Activated CD4-positive, alpha-beta T cell treated with anti-CD3 and anti-CD28 coated beads, Interleukin-2, Interleukin-6, amounts not matched to agents 100 ng/mL and 50 ng/mL, durations not matched to agents 16 hours and 8 hours (primary cell): Measurements from ENCODE around the gene PRDM2.

ENCODE experiments used
- DNase-seq: peaks from one replicate; pipeline ENCODE4 v3.0.0-alpha.2; 2020

The PRDM2 gene

GRCh38 chr1:13797397-13797796 is 97.4 kb downstream of the PRDM2 start:
- no peak for DNase-seq

- DNase-seq: no peak
Measured at GRCh38 chr1:13798120-13798519, 98.1 kb downstream of the PRDM2 start.

DNA sequence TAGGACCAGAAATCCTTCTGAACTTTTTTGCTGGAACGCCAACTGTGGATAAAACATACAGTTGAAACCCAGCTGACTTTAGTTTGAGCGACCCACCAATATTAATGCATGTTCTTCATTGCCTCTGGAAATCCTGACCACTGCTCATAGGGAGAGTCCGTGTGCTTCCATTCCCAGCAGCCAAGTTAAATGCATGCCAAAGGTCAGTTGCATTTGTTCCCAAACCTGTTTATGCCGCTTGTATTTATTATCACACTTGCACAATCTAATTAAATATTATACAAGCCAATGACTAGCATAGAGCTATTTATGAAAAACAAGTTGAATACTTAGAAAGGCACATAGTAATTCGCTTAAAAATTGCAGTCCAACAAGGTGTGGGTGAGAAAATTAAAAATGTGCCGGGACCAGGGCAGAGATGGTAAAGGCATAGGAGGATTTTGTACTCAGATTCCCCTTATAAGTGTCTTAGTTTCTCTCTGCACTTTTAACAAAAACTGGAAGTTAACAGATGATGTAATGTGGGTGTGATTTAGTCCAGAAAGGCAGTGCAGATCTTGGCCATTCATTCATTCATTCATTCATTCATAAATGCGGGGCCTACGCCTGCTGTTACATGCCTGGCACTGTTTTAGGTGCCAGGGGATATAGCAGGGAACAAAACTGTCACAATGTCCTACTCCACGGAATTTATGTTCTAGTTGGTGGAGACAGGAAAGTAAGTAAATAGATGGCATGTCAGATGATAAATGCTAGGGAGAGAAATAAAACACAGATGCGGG is 99.7 kb downstream of the PRDM2 start:
- no peak for DNase-seq

GRCh38 chr1:13801232-13801631 is 101.2 kb downstream of the PRDM2 start:
- DNase-seq: no peak

- DNase-seq: no peak
Measured at GRCh38 chr1:13801655-13802486, 101.9 kb downstream of the PRDM2 start.

DNA sequence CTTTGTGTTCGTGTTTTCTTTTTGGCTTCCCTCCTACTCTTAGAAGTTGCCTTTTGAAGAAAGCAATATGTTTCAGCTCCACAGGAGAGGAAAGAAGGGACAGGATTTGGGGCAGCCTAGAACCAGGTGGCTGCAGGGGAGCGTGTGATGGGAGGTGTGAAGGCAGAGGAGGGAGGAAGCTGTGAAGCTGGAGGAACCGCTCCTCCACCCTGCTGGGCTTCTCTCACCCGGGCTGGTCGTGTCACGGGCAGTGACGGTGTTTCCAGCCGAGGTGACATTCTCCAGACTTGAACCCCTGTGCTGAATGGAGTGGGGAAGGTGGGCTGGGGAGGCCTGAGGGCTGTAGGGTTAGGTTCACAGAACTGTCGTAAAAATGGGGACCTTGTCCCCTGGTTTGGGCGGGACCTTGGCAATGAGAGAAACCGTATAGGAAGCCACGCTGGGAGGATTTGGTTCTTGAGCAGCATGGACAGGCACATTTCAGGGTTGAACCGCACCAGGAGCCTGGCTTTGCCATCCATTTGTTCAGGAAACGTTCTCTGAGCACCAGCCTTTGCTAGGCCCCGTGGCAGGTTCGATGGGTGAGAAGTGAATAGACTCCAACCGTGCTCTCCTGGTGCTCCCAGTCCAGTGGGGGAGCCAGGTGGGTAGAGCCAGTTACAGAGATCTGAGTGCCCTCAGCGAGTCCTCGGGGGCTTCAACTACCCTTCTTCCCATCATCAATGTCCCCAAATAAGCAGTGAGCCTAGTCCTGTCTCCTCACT is 103.0 kb downstream of the PRDM2 start:
- DNase-seq: no peak

DNA sequence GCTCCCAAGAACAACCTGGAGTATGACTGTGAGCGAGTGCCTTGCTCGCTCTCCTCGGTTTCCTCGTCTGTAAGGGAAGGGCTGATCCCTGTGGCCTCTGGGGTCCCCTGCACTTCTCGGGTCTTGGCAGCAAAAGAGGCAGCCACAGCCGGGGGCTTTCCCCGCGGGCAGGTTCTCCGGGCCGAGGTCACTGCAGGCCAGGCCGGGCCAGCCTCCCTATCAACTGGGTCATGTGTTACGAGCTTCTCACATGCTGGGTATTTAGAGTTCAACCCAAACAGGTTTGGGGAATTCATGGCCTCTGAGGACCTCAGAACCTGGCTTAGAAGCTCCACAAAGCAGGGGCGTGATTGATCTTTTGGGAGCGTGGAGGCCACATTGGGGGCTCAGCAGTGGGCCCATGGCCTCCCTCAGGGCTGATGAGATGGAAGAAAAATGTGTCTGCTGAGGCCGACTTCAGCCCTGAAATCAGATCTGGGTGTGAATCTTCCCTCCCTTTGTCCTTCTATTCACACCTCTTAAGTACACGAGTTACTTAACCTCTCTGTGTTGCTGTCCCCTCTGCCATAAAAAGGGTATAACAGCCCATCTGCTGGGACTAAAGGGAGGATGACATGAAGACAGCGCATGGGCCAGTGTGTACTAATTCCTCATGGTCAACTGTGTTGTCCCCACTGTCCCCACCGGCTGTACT is 103.7 kb downstream of the PRDM2 start:
- no peak for DNase-seq

GRCh38 chr1:13804240-13804633 is 104.2 kb downstream of the PRDM2 start:
- DNase-seq: no peak

- no peak for DNase-seq
Measured at GRCh38 chr1:13805431-13805830, 105.4 kb downstream of the PRDM2 start.

- DNase-seq: no peak
Measured at GRCh38 chr1:13806108-13806507, 106.1 kb downstream of the PRDM2 start.

GRCh38 chr1:13807209-13807608 is 107.2 kb downstream of the PRDM2 start:
- no peak for DNase-seq

- no peak for DNase-seq
Measured at GRCh38 chr1:13808729-13809131, 108.7 kb downstream of the PRDM2 start.

DNA sequence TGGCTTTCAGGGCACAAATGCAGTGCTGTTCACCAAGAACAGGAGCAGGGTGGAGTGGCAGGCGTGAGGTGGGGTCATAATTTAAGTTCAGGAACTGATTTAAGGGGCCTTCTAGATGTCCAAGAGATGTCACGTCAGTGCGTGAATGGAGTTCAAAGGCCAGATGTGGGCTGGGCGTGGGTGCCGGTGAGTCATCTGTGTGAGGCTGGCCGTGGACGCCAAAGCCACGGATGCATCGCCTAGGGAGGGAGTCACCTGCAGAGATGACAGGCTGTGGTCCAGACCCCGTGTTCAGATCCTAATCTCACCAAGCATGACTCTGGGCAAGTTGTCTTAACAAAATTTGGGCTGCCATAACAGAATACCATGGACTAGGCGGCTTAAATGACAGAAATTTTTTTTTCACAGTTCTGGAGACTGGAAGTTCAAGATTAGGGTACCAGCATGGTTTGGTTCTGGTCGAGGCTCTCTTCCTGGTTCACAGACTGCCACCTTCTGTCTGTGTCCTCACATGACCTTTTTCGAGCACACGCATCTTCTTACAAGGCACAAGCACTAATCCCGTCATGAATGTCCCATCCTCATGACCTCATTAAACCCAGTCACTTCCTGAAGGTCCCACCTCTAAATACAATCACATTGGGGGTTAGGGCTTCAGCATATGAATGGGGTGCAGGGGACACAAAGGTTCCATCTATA is 109.6 kb downstream of the PRDM2 start:
- no peak for DNase-seq

- no peak for DNase-seq
Measured at GRCh38 chr1:13812456-13813397, 112.7 kb downstream of the PRDM2 start.

DNA sequence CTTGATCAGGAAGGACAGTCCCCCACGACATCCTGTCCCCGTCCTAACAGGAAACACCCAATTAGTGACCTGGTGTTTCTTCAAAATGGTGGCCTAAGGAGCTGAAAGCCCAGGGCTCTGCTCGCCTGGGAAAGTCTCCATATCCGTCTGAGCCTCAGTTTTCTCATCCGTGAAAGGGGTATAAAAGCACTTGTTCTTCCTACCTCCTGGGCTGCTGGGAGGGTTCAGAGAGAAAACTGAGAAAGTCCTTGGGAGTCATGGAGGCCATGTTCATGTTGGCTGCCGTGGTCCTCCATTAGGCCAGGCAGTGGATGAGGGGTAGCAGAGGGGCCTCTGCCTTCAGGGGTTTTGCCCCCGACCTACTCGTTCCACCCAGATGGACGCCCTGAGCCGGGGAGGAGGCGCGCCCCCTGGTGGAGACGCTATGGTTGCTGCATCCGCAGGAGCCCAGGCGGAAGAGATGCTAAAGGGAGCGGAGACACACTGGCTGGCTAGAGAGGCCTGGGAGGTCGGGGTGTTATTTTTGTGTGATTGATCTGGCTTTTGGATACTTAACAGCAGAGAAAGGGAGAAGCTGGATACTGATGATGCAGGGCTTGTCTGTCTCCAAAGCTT is 113.5 kb downstream of the PRDM2 start:
- DNase-seq: peak; percentile 67

DNA sequence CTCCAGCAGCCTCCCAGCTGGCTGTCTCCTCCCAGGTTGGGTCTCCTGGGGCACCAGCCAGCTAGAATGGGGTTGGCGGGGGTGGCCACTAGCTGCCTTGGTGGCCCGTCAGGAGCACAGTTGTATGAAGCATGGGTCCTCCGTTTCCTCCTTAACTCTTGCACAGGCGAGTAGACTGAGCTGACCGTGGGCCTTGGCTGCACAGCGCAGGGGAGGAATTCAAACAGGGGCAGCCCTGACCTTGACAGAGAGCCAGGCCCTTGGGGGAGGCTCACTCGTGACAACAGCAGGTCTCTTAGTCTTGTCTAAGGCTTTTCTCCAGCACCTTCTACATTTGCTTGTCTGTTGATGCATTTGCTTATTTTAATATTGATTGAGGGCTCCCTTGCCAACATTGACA is 114.1 kb downstream of the PRDM2 start:
- no peak for DNase-seq

DNA sequence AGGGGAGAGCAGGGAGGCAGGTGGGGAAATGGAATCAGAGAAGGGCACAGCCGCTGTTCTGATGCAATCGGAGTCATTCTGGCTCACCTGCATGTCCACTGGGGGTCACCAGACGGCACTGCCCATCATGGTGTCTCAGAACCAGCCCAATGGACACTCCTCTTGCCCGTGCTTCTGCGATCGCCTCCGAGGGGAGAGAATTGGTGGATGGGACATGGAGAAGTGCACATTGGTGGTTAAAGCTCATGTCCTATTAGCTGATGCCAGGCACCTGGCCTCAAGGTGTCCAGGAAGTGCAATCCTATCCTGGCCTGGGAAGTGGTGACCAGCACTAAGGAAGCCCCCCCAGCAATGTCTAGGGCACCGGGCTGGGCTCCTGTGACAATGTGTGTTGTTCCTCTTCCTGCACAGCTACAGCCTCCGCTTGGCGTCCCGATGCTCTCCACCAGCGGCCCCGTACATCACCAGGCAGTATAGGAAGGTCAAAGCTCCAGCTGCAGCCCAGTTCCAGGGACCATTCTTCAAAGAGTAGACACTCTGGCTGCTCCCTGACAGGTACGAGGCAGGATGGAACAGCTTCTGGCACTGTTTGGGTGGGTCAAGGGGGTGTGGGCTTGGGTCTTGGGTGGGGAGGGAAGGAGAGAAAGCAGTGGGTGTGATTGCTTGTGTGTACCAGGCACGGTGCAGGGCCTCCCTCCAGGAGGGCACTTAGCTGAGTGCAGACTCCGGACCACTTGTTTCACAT is 116.2 kb downstream of the PRDM2 start:
- DNase-seq: no peak

DNA sequence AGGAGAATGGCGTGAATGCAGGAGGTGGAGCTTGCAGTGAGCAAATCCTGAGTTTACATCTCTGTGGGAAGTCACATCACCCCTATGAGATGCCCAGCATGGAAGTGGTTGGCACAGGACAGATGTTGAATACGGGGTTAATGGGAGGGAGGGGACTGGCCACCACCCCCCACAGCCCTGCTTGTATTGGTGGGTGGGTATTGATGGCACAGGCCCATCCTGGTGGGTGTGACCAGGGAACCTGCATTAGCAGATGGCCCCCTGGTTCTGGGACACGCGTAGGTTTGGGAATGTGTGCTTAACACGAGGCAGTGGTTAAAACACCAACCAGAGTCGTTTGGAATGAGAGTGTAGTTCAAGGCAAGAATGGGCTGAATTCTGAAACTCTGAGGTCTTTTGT is 117.9 kb downstream of the PRDM2 start:
- no peak for DNase-seq

GRCh38 chr1:13818926-13819325 is 118.9 kb downstream of the PRDM2 start:
- no peak for DNase-seq

DNA sequence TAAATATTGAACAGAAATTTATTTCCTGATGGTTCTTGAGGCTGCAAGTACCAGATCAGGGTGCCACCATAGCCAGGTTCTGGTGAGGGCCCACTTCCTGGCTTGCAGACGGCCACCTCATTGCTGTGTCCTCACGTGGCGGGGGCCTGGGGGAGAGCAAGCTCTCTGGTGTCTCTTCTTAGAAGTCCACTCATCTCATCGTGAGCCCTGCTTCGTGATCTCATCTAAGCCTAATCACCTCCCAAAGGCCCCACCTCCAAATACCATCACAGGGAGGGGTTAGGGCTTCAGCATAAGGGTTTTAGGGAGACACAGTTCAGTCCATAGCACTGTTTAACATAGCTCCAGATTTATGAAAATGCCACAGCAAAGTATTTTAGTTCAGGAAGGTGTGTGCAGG is 119.7 kb downstream of the PRDM2 start:
- no peak for DNase-seq
